Activated CD8-positive, alpha-beta T cell treated with anti-CD3 and anti-CD28 coated beads, Interleukin-2, amount 10 ng/mL, durations not matched to agents 7 days and 5 days (primary cell): ENCODE results near the gene FLT4. TPM values are rescaled to one million over a fixed set of nuclear protein-coding genes. Genes with fewer than 3 reads are reported as not detected.
"Not testable (repeated sequence)": the region's sequence is repeated elsewhere in the genome, so short reads cannot be mapped to it uniquely, and the experiment has no call there.

Experiments
- ATAC-seq: fragments of 150-1000 bp; cut with Tn5 transposase; one replicate; pipeline ENCODE4 v1.10.0; 2021; ENCODE audit warnings: moderate library complexity
- CTCF ChIA-PET: fragments of 350-600 bp; sonication (Branson Sonifier 250); formaldehyde crosslinking; loops from one replicate; lab custom pipeline; 2021; ENCODE audit warnings: antibody characterized with exemption; lab: Charles Lee
- POLR2A ChIA-PET: fragments of 350-600 bp; sonication (Branson Sonifier 250); formaldehyde crosslinking; loops from one replicate; lab custom pipeline; 2021; ENCODE audit warnings: antibody characterized with exemption; lab: Charles Lee
- DNase-seq: peaks from one replicate; pipeline ENCODE4 v3.0.0-alpha.2; 2020
- H3K27ac Mint-ChIP-seq: one replicate; pipeline ENCODE4 v1.8.0; 2021; ENCODE audit warnings: mild to moderate bottlenecking, mixed read lengths
- H3K27me3 Mint-ChIP-seq: one replicate; pipeline ENCODE4 v1.8.0; 2021; ENCODE audit warnings: low read depth, mixed read lengths
- H3K36me3 Mint-ChIP-seq: one replicate; pipeline ENCODE4 v1.8.0; 2021; ENCODE audit warnings: low read depth, mixed read lengths
- H3K4me1 Mint-ChIP-seq: one replicate; pipeline ENCODE4 v1.8.0; 2021; ENCODE audit warnings: low read depth, mixed read lengths
- H3K4me3 Mint-ChIP-seq: one replicate; pipeline ENCODE4 v1.8.0; 2021; ENCODE audit warnings: mild to moderate bottlenecking, mixed read lengths
- H3K9me3 Mint-ChIP-seq: one replicate; pipeline ENCODE4 v1.8.0; 2022; ENCODE audit warnings: mixed read lengths; ENCODE audit not compliant: insufficient read depth
- total RNA-seq, 2 experiments: library from RNA; stranded (reverse); gene quantifications; one replicate each; pipeline ENCODE4 v1.2.3, GENCODE V29; 2021

FLT4 gene
- total RNA-seq, 2 experiments from 2014 or later, result 0.90 to 1.6 TPM

- DNase-seq (no peak), ATAC-seq (no peak)
- ChIA-PET POLR2A (interaction anchor here (1.1 kb wide), 1 partner anchor 35 kb away, joined by 3 read pairs; no protein-coding TSS in a partner anchor), CTCF (interaction anchor here (0.6 to 2.1 kb wide), 3 partner anchors 9 to 35 kb away, joined by 3 to 6 read pairs (median 4); no protein-coding TSS in a partner anchor)
- Mint-ChIP-seq H3K27me3 (no peaks in the 10 kb centered on the region), H3K36me3 (no peaks in the 10 kb centered on the region), H3K4me3 (no peak overlapping the region), H3K27ac (no peak overlapping the region), H3K4me1 (peaks cover 18% of the 10 kb centered on the region), H3K9me3 (no peaks in the 10 kb centered on the region)
These were observed 34.0 kb upstream of the FLT4 start for GRCh38 chr5:180683220-180683922.

DNA sequence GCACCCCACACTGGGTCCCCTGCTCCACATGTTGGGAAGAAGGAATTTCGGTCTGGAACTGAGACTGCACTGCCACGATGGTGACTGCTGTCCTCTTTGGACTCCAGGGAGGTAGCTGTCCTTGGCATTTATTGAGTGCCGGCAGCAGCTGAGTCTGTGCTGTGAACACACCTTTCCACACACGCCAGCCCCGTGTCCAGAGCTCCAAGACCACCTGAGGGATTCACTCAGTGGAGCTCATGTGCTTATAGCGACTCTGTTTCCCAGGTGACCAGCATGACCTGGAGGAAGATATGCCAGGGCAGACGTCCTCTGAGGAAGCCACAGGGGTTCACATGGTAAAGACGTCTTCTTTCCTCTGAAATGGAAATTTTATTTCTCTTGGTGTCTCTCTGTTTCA lies 33.2 kb upstream of the FLT4 start:
- CTCF ChIA-PET, result interaction anchor here (2.1 kb wide), 1 partner anchor 36 kb away, joined by 6 read pairs; no protein-coding TSS in a partner anchor
- Mint-ChIP-seq H3K27ac (no peak overlapping the region), H3K4me3 (no peak overlapping the region), H3K27me3 (no peaks in the 10 kb centered on the region), H3K4me1 (peaks cover 16% of the 10 kb centered on the region), H3K36me3 (no peaks in the 10 kb centered on the region), H3K9me3 (no peaks in the 10 kb centered on the region)
- POLR2A ChIA-PET, result no interaction called here
- DNase-seq, result no peak
- no peak for ATAC-seq

GRCh38 chr5:180682008-180682407 lies 32.6 kb upstream of the FLT4 start:
- H3K27me3 Mint-ChIP-seq, H3K4me3 Mint-ChIP-seq, H3K27ac Mint-ChIP-seq, POLR2A ChIA-PET, H3K36me3 Mint-ChIP-seq, CTCF ChIA-PET, ATAC-seq, H3K9me3 Mint-ChIP-seq, DNase-seq: not testable (repeated sequence)
- peaks cover 16% of the 10 kb centered on the region for H3K4me1 Mint-ChIP-seq

DNA sequence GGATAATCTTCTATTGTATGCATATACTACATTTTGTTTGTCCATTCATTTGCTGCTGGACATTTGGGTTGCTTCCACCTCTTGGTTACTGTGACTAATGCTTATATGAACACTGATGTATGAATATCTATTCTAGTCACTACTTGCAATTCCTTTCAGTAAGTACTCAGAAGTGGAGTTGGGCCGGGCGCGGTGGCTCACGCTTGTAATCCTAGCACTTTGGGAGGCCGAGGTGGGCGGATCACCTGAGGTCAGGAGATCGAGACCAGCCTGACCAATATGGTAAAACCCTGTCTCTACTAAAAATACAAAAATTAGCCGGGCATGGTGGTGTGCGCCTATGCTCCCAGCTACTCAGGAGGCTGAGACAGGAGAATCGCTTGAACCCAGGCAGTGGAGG lies 28.9 kb upstream of the FLT4 start:
- H3K4me1 Mint-ChIP-seq, H3K27ac Mint-ChIP-seq, H3K9me3 Mint-ChIP-seq, H3K4me3 Mint-ChIP-seq, POLR2A ChIA-PET, CTCF ChIA-PET, DNase-seq, ATAC-seq, H3K36me3 Mint-ChIP-seq: not testable (repeated sequence)
- H3K27me3 Mint-ChIP-seq, result peaks cover 17% of the 10 kb centered on the region

DNA sequence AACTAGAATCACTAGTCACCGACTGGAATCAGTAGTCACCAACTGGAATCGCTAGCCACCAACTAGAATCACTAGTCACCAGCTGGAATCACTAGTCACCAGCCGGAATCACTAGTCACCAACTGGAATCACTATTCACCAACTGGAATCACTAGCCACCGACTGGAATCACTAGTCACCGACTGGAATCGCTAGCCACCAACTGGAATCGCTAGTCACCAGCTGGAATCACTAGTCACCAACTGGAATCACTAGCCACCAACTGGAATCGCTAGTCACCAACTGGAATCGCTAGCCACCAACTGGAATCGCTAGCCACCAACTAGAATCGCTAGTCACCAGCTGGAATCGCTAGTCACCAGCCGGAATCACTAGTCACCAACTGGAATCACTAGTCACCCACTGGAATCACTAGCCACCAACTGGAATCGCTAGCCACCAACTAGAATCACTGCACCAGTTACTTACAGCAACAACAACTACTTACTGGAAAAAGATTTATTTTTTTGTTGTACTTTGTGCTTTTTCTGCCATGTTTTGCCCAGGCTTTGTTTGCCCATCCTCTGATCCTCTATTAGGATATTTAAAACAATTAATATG lies 25.7 kb upstream of the FLT4 start:
- CTCF ChIA-PET, result interaction anchor here (0.9 to 1.1 kb wide), 3 partner anchors 10 to 43 kb away, joined by 3 read pairs; no protein-coding TSS in a partner anchor
- ATAC-seq, result no peak

DNA sequence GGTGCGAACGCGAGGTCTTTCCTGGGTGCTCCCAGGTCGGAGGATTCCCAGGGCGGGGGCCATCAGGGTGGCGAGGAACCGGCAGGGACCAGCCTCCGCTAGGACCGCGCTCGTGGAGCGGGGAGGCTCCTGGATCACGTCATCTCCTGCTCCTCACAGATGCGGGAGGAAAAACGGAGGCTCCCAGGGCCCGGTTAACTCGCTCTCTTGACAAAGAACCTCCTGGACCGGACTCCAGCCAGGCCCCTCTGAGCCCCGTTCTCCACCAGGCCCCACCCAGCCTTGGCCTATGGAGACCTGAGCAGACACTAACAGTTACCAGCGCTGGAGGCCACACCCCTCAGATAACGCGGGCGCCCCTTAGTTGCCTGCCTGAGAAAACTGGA lies 24.7 kb upstream of the FLT4 start:
- H3K4me3 Mint-ChIP-seq, H3K9me3 Mint-ChIP-seq, H3K27ac Mint-ChIP-seq, H3K36me3 Mint-ChIP-seq, POLR2A ChIA-PET, DNase-seq: not testable (repeated sequence)
- CTCF ChIA-PET, result interaction anchor here (1.0 to 1.4 kb wide), 3 partner anchors 11 to 47 kb away, joined by 3 to 6 read pairs (median 5); no protein-coding TSS in a partner anchor
- peak; percentile 33 for ATAC-seq
- Mint-ChIP-seq H3K27me3 (peaks cover 20% of the 10 kb centered on the region), H3K4me1 (peaks cover 15% of the 10 kb centered on the region)

More for the DNA sequence above, 25.7 kb upstream of the FLT4 start:
- Mint-ChIP-seq H3K4me1 (peaks cover 8% of the 10 kb centered on the region), H3K27ac (no peak overlapping the region), H3K4me3 (no peak overlapping the region), H3K27me3 (peaks cover 20% of the 10 kb centered on the region), H3K36me3 (no peaks in the 10 kb centered on the region), H3K9me3 (no peaks in the 10 kb centered on the region)
- no peak for DNase-seq
- POLR2A ChIA-PET, result no interaction called here

DNA sequence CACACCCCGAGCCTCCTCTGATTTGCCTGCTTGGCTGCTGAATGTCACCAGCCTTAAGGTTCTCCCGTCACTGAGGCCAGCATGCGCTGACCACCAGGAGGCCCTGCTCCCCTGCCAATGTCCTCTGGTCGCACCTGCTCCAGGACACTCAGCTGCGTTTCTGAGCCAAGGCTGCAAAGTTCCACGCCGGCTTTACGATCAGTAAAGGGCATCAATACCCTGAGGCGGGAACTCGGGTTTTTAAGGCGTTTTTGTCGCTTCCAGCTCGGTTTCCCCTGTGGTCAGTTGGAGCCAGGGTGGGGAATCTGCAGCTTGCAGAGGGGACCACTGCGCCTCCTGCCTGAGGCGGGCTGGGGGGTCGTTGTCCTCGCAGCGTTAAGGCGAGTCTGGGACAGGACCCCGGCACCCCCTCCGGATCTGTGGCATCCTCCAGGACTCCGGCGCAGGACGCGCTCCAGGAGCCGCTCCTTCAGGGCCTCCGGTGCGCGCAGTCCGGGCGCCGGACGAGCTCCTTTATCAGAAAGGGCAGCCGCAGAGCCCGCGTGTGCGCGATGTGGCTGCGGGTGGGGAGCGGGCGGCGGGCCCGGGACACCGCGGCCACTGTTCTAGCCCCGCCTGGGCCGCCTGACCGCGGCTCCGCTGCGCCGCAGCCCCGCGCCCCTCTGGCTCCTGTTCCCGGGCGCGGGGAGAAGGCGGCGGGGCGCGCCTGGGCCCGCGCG lies 24.1 kb upstream of the FLT4 start:
- ATAC-seq (peak; percentile 34), DNase-seq (no peak)
- Mint-ChIP-seq H3K27ac (no peak overlapping the region), H3K27me3 (peaks cover 20% of the 10 kb centered on the region), H3K36me3 (no peaks in the 10 kb centered on the region), H3K4me3 (no peak overlapping the region), H3K9me3 (no peaks in the 10 kb centered on the region), H3K4me1 (peaks cover 15% of the 10 kb centered on the region)
- POLR2A ChIA-PET, result no interaction called here
- CTCF ChIA-PET, result interaction anchor here (1.0 to 1.4 kb wide), 3 partner anchors 11 to 47 kb away, joined by 3 to 6 read pairs (median 5); no protein-coding TSS in a partner anchor

DNA sequence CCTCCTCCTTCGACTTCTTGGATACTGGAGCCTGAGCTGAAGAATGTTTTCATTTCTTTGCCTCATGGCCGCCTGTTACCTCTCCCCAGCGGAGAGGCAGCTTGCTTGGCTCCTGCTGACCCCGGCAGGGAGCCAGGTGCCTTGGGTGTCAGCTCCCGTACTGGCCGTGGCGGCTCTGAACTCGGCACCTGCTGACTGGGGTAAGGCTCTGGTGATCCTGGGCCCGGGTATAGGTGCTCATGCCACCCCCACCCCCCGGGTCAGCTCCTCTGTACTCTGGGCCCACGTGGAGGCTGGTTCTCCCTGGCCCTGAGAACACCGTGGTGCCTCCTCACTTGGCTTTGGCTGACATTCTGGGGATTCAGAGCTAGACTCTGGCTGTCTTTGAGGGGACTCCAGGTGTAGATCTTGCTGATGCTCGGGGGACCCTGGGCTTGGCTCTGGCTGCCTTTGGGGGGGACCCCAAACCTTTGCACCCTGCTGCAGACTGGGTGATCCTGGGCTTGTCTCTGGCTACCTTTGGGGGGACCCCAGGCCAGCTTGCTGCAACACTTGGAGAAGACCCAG lies 22.6 kb upstream of the FLT4 start:
- H3K27me3 Mint-ChIP-seq, result peaks cover 20% of the 10 kb centered on the region
- CTCF ChIA-PET, result interaction anchor here (0.7 to 1.1 kb wide), 4 partner anchors 13 to 47 kb away, joined by 3 to 5 read pairs (median 4); no protein-coding TSS in a partner anchor
- peaks cover 15% of the 10 kb centered on the region for H3K4me1 Mint-ChIP-seq
- H3K27ac Mint-ChIP-seq, ATAC-seq, H3K36me3 Mint-ChIP-seq, DNase-seq, POLR2A ChIA-PET, H3K4me3 Mint-ChIP-seq, H3K9me3 Mint-ChIP-seq: not testable (repeated sequence)

DNA sequence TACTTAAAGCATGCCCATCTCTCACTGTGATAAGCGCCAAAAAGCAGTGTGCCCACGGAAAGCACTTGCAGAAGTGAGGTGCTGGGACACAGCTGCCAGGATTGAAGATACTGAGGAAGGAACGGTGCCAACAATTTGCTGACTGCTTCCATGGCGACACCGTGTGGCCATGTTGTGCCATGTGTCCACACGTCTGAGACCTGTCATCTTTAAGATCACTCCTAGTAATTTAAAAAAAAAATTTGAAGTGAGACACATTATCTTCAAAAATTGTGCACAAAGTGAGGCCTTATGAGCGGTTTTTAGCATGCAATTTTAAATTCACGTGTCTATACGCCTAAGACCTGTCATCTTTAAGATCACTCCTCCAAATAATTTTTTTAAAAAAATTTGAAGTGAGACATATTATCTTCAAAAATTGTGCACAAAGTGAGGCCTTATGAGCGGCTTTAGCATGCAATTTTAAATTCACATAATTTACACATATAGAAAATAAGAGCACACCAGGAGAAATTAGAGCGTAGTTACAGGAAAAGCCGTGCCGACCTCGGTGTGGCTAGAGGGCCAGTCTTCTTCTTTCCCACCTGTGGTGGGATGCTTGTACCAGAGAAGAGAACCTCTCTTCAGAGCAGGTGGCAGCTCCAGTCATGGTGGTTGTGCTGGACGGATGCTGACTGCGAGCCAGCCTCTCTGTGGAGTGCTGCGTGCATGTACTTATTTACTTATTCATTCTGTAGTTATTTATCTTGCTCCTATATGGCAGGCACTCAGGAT lies 21.4 kb upstream of the FLT4 start:
- CTCF ChIA-PET, result interaction anchor here (0.7 to 1.5 kb wide), 5 partner anchors 31 to 153 kb away, joined by 3 to 5 read pairs (median 4); no protein-coding TSS in a partner anchor

DNA sequence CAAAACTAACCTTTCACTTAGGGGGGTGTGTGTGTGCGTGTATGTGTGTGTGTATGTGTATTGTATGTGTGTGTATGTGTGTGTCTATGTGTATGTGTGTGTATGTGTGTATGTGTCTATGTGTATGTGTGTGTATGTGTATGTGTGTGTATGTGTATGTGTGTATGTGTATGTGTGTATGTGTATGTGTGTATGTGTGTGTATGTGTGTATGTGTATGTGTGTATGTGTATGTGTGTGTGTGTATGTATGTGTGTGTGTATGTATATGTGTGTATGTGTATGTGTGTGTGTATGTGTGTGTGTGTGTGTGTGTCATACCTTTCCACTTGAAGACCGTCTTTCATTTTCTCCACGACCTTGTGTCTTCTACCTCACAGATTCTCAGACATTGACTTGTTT lies 20.8 kb upstream of the FLT4 start:
- CTCF ChIA-PET, result interaction anchor here (0.7 to 1.5 kb wide), 4 partner anchors 31 to 152 kb away, joined by 3 to 4 read pairs (median 4); no protein-coding TSS in a partner anchor

More for the DNA sequence above, 21.4 kb upstream of the FLT4 start:
- Mint-ChIP-seq H3K4me3 (no peak overlapping the region), H3K27ac (no peak overlapping the region), H3K27me3 (peaks cover 16% of the 10 kb centered on the region), H3K9me3 (no peaks in the 10 kb centered on the region), H3K4me1 (peaks cover 15% of the 10 kb centered on the region), H3K36me3 (no peaks in the 10 kb centered on the region)
- DNase-seq, result peak; percentile 70
- peak; percentile 84 for ATAC-seq
- POLR2A ChIA-PET, result no interaction called here

GRCh38 chr5:180669661-180670060 lies 20.3 kb upstream of the FLT4 start:
- peaks cover 9% of the 10 kb centered on the region for H3K27me3 Mint-ChIP-seq
- CTCF ChIA-PET, result interaction anchor here (1.5 kb wide), 1 partner anchor 151 kb away, joined by 4 read pairs; no protein-coding TSS in a partner anchor
- POLR2A ChIA-PET, result no interaction called here
- H3K4me1 Mint-ChIP-seq, result peaks cover 15% of the 10 kb centered on the region
- ATAC-seq (no peak), DNase-seq (no peak)
- no peak overlapping the region for H3K27ac Mint-ChIP-seq
- H3K4me3 Mint-ChIP-seq, result no peak overlapping the region
- no peaks in the 10 kb centered on the region for H3K9me3 Mint-ChIP-seq
- H3K36me3 Mint-ChIP-seq, result no peaks in the 10 kb centered on the region

More for the DNA sequence above, 20.8 kb upstream of the FLT4 start:
- DNase-seq, result no peak
- no peak overlapping the region for H3K27ac Mint-ChIP-seq
- no peak overlapping the region for H3K4me3 Mint-ChIP-seq
- no peaks in the 10 kb centered on the region for H3K36me3 Mint-ChIP-seq
- no peak for ATAC-seq
- H3K27me3 Mint-ChIP-seq, result peaks cover 11% of the 10 kb centered on the region
- no peaks in the 10 kb centered on the region for H3K9me3 Mint-ChIP-seq
- H3K4me1 Mint-ChIP-seq, result peaks cover 15% of the 10 kb centered on the region
- POLR2A ChIA-PET, result no interaction called here
